ENCODE results near the gene SOD3. TPM values are rescaled to one million over a fixed set of nuclear protein-coding genes. Genes with fewer than 3 reads are reported as not detected.

Gene SOD3
- total RNA-seq, 1 donor from 2014 or later: not detected

- H3K27ac Mint-ChIP-seq (ENCODE audit: unreplicated experiment): no peak overlapping the region
- H3K4me3 Mint-ChIP-seq (ENCODE audit: unreplicated experiment): peak overlapping the region; percentile 75
- peaks cover 5% of the 10 kb centered on the region for H3K9me3 Mint-ChIP-seq (ENCODE audit: unreplicated experiment)
- DNase-seq: peak; percentile 46
- H3K4me1 Mint-ChIP-seq (ENCODE audit: low read depth, unreplicated experiment): peaks cover 12% of the 10 kb centered on the region
- peaks cover 12% of the 10 kb centered on the region for H3K36me3 Mint-ChIP-seq (ENCODE audit: unreplicated experiment)
- H3K27me3 Mint-ChIP-seq (ENCODE audit: unreplicated experiment): peaks cover 14% of the 10 kb centered on the region
- no peak for TF ChIP-seq CTCF (IDR thresholded peaks at IDR 0.05; ENCODE audit: partially characterized antibody, unreplicated experiment)
Observed at GRCh38 chr4:24799544-24800324, 4.4 kb downstream of the SOD3 start.

GRCh38 chr4:24800325-24800895 lies 5.0 kb downstream of the SOD3 start:
- no peak for TF ChIP-seq CTCF (IDR thresholded peaks at IDR 0.05; ENCODE audit: partially characterized antibody, unreplicated experiment)
- DNase-seq: no peak
- Mint-ChIP-seq H3K4me3 (ENCODE audit: unreplicated experiment) (peak overlapping the region; percentile 75), H3K4me1 (ENCODE audit: low read depth, unreplicated experiment) (peaks cover 8% of the 10 kb centered on the region), H3K9me3 (ENCODE audit: unreplicated experiment) (peaks cover 3% of the 10 kb centered on the region), H3K27me3 (ENCODE audit: unreplicated experiment) (peaks cover 14% of the 10 kb centered on the region), H3K27ac (ENCODE audit: unreplicated experiment) (no peak overlapping the region), H3K36me3 (ENCODE audit: unreplicated experiment) (peaks cover 6% of the 10 kb centered on the region)

GRCh38 chr4:24801136-24801855 lies 5.9 kb downstream of the SOD3 start:
- peaks cover 13% of the 10 kb centered on the region for H3K27me3 Mint-ChIP-seq (ENCODE audit: unreplicated experiment)
- H3K9me3 Mint-ChIP-seq (ENCODE audit: unreplicated experiment): peaks cover 3% of the 10 kb centered on the region

GRCh38 chr4:24802648-24803047 lies 7.3 kb downstream of the SOD3 start:
- Mint-ChIP-seq H3K36me3 (ENCODE audit: unreplicated experiment) (peaks cover 7% of the 10 kb centered on the region), H3K9me3 (ENCODE audit: unreplicated experiment) (peaks cover 3% of the 10 kb centered on the region), H3K27me3 (ENCODE audit: unreplicated experiment) (peaks cover 14% of the 10 kb centered on the region), H3K4me3 (ENCODE audit: unreplicated experiment) (no peak overlapping the region), H3K27ac (ENCODE audit: unreplicated experiment) (no peak overlapping the region), H3K4me1 (ENCODE audit: low read depth, unreplicated experiment) (peaks cover 8% of the 10 kb centered on the region)
- no peak for TF ChIP-seq CTCF (IDR thresholded peaks at IDR 0.05; ENCODE audit: partially characterized antibody, unreplicated experiment)
- DNase-seq: no peak

More at GRCh38 chr4:24801136-24801855, 5.9 kb downstream of the SOD3 start:
- Mint-ChIP-seq H3K27ac (ENCODE audit: unreplicated experiment) (no peak overlapping the region), H3K4me3 (ENCODE audit: unreplicated experiment) (no peak overlapping the region), H3K36me3 (ENCODE audit: unreplicated experiment) (peaks cover 6% of the 10 kb centered on the region), H3K4me1 (ENCODE audit: low read depth, unreplicated experiment) (peaks cover 8% of the 10 kb centered on the region)
- no peak for DNase-seq
- no peak for TF ChIP-seq CTCF (IDR thresholded peaks at IDR 0.05; ENCODE audit: partially characterized antibody, unreplicated experiment)
